ENCODE measurements around the gene SAPCD2.

DNA sequence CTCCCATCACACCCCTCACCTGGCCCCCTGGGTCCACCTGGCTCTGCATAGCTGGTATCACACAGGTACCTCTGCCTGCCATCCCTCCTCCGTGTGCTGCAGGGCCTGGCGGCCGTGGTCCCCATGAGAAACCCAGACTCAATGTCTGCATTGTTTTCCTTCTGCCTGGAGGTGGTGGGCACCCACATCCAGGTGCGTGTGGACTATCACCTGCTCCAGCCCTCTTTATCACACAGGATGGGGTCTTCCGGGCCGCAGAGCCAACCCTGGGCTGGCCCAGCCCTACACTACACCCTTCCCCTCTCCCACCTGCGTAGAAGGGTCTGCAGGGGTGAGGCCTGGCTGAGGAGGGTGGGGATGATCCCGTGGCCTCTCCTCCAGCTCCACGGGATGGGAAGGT lies 31.4 kb downstream of the SAPCD2 start:
- TF ChIP-seq, protein P1, sequence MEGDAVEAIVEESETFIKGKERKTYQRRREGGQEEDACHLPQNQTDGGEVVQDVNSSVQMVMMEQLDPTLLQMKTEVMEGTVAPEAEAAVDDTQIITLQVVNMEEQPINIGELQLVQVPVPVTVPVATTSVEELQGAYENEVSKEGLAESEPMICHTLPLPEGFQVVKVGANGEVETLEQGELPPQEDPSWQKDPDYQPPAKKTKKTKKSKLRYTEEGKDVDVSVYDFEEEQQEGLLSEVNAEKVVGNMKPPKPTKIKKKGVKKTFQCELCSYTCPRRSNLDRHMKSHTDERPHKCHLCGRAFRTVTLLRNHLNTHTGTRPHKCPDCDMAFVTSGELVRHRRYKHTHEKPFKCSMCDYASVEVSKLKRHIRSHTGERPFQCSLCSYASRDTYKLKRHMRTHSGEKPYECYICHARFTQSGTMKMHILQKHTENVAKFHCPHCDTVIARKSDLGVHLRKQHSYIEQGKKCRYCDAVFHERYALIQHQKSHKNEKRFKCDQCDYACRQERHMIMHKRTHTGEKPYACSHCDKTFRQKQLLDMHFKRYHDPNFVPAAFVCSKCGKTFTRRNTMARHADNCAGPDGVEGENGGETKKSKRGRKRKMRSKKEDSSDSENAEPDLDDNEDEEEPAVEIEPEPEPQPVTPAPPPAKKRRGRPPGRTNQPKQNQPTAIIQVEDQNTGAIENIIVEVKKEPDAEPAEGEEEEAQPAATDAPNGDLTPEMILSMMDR (IDR thresholded peaks at IDR 0.05), result no peak
- TF ChIP-seq POLR2A (IDR thresholded peaks at IDR 0.05) (no peak), POLR2AphosphoS5 (IDR thresholded peaks at IDR 0.05; ENCODE audit: insufficient read depth in 1 of 2, low read depth in 1 of 2) (no peak)
